Gastroesophageal sphincter (tissue), 4 donors: ENCODE data around the gene LIPA. TPM values are rescaled to one million over a fixed set of nuclear protein-coding genes. Genes with fewer than 3 reads are reported as not detected.
"Not testable (repeated sequence)": the region's sequence is repeated elsewhere in the genome, so short reads cannot be mapped to it uniquely, and the experiment has no call there.

ENCODE experiments used
- ATAC-seq: fragments of 150-250 bp; one replicate; pipeline ENCODE4 v1.9.1; 2016; ENCODE audit warnings: mild to moderate bottlenecking, moderate library complexity
- H3K27ac ChIP-seq, 4 donors: fragments of 200-600 bp; sonication (generic) in 3 of 4; 1 replicate in 3 of 4; 2 replicates in 1 of 4; pipeline ENCODE4 v1.5.1; 2016 to 2019
- H3K27me3 ChIP-seq: fragments of 200-600 bp; sonication (generic); one replicate; pipeline ENCODE4 v1.5.1; 2019
- H3K36me3 ChIP-seq, 2 donors: fragments of 200-600 bp; sonication (generic); one replicate each; pipeline ENCODE4 v1.5.1; 2019; ENCODE audit warnings: control low read depth in 1 of 2
- H3K4me1 ChIP-seq, 3 donors: fragments of 200-600 bp; sonication (generic); 1 replicate in 2 of 3; 2 replicates in 1 of 3; pipeline ENCODE4 v1.5.1; 2016 to 2019; ENCODE audit warnings: control low read depth in 2 of 3
- H3K4me3 ChIP-seq, 2 donors: fragments of 200-600 bp; sonication (generic); one replicate each; pipeline ENCODE4 v1.5.1; 2019; ENCODE audit warnings: mild to moderate bottlenecking in 1 of 2, moderate library complexity in 1 of 2
- H3K9me3 ChIP-seq, 3 donors: fragments of 200-600 bp; sonication (generic); one replicate each; pipeline ENCODE4 v1.5.1; 2017 to 2019; ENCODE audit warnings: control low read depth in 2 of 3
- CTCF ChIP-seq, 4 experiments: fragments of 200-600 bp in 2 of 4; fragments of 450-650 bp in 2 of 4; sonication (generic) in 1 of 4; IDR thresholded peaks; one replicate each; pipeline ENCODE4 v1.5.1; 2017 to 2019; ENCODE audit warnings: antibody characterized with exemption in 4 of 4, mild to moderate bottlenecking in 2 of 4, moderate library complexity in 2 of 4
- EP300 ChIP-seq: sonication (generic); formaldehyde crosslinking; IDR thresholded peaks from one replicate; pipeline ENCODE4 v1.6.1; 2017; ENCODE audit warnings: antibody characterized with exemption, mild to moderate bottlenecking
- POLR2A ChIP-seq, 2 donors: fragments of 450-650 bp; IDR thresholded peaks; one replicate each; pipeline ENCODE4 v1.6.1; 2017; ENCODE audit warnings: antibody characterized with exemption in 2 of 2, mild to moderate bottlenecking in 2 of 2, moderate library complexity in 1 of 2
- POLR2AphosphoS5 ChIP-seq: sonication (generic); formaldehyde crosslinking; IDR thresholded peaks from one replicate; pipeline ENCODE4 v1.6.1; 2017; ENCODE audit warnings: antibody characterized with exemption
- whole genome bisulfite sequencing, 2 donors: methylation state at CpG; one replicate each; pipeline ENCODE4 v1.1.5; 2018; ENCODE audit warnings: low coverage in 1 of 2; 5-methylcytosine and 5-hydroxymethylcytosine counted together
- total RNA-seq, 4 donors: library from RNA; depleted of rRNA; stranded (reverse); fragments of >200 nt; gene quantifications; one replicate each; pipeline ENCODE4 v1.1.0, GENCODE V29; 2016

The LIPA gene
- total RNA-seq, 4 donors from 2014 or later, result 15.7 to 46.0 (median 22.3) TPM

- H3K4me3 ChIP-seq, result no peak overlapping the region
- H3K27me3 ChIP-seq, result no peaks in the 10 kb centered on the region
- peaks cover 0 to 15% (median 2%) of the 10 kb centered on the region in 3 donors for H3K4me1 ChIP-seq
- TF ChIP-seq POLR2A (IDR thresholded peaks at IDR 0.05) (no peak), EP300 (no peak), POLR2AphosphoS5 (no peak), CTCF (IDR thresholded peaks at IDR 0.05) (no peak)
- H3K9me3 ChIP-seq, result no peaks in the 10 kb centered on the region
- H3K36me3 ChIP-seq, result no peaks in the 10 kb centered on the region
- H3K27ac ChIP-seq, result no peak overlapping the region
- WGBS, 2 donors, result 40 to 64% methylated on average over 6 to 7 of the region's 7 CpGs
- ATAC-seq, result no peak
Observed at GRCh38 chr10:89201345-89202032, 50.1 kb downstream of the LIPA start.

- Histone ChIP-seq H3K36me3 (no peaks in the 10 kb centered on the region), H3K27ac (no peak overlapping the region), H3K27me3 (no peaks in the 10 kb centered on the region), H3K9me3 (no peaks in the 10 kb centered on the region), H3K4me1 (peaks cover 0 to 11% (median 0%) of the 10 kb centered on the region in 3 donors), H3K4me3 (no peak overlapping the region)
- TF ChIP-seq POLR2A (IDR thresholded peaks at IDR 0.05), result no peak
- TF ChIP-seq CTCF (IDR thresholded peaks at IDR 0.05), result no peak
- TF ChIP-seq EP300, result no peak
- no peak for TF ChIP-seq POLR2AphosphoS5
- ATAC-seq, result no peak
- 83 to 90% methylated on average over 1 to 4 of the region's 4 CpGs for WGBS, 2 donors
Observed at GRCh38 chr10:89197473-89197872, 54.1 kb downstream of the LIPA start.

- WGBS, 2 donors, result 93 to 98% methylated on average over 3 of the region's 3 CpGs
- H3K9me3 ChIP-seq, H3K27me3 ChIP-seq, H3K4me1 ChIP-seq, ATAC-seq, H3K4me3 ChIP-seq, H3K27ac ChIP-seq, H3K36me3 ChIP-seq: not testable (repeated sequence)
Observed at GRCh38 chr10:89191301-89191700, 60.3 kb downstream of the LIPA start.

GRCh38 chr10:89189211-89189734 is 62.3 kb downstream of the LIPA start:
- H3K27me3 ChIP-seq, result no peaks in the 10 kb centered on the region
- H3K36me3 ChIP-seq, result no peaks in the 10 kb centered on the region
- no peak overlapping the region for H3K4me3 ChIP-seq
- no peak overlapping the region for H3K27ac ChIP-seq
- ATAC-seq, result no peak
- 93 to 100% methylated on average over 1 to 2 of the region's 2 CpGs for WGBS, 2 donors
- H3K9me3 ChIP-seq, result no peaks in the 10 kb centered on the region
- peaks cover 0 to 13% (median 3%) of the 10 kb centered on the region in 3 donors for H3K4me1 ChIP-seq
- no peak for TF ChIP-seq POLR2AphosphoS5
- no peak for TF ChIP-seq EP300
- no peak for TF ChIP-seq CTCF (IDR thresholded peaks at IDR 0.05)
- TF ChIP-seq POLR2A (IDR thresholded peaks at IDR 0.05), result no peak

GRCh38 chr10:89185658-89186057 is 65.9 kb downstream of the LIPA start:
- peaks cover 0 to 13% (median 3%) of the 10 kb centered on the region in 3 donors for H3K4me1 ChIP-seq
- no peaks in the 10 kb centered on the region for H3K9me3 ChIP-seq
- H3K27me3 ChIP-seq, result no peaks in the 10 kb centered on the region
- no peaks in the 10 kb centered on the region for H3K36me3 ChIP-seq
- no peak overlapping the region for H3K4me3 ChIP-seq
- no peak for ATAC-seq
- TF ChIP-seq POLR2A (IDR thresholded peaks at IDR 0.05), result no peak
- TF ChIP-seq EP300, result no peak
- TF ChIP-seq POLR2AphosphoS5, result no peak
- TF ChIP-seq CTCF (IDR thresholded peaks at IDR 0.05), result no peak
- no peak overlapping the region for H3K27ac ChIP-seq
